ENCODE data around the gene PHACTR1.
"Not testable (repeated sequence)": the region's sequence is repeated elsewhere in the genome, so short reads cannot be mapped to it uniquely, and the experiment has no call there.

The PHACTR1 gene

GRCh38 chr6:13147782-13148181 lies 431.2 kb downstream of the PHACTR1 start:
- no peak for DNase-seq (ENCODE audit: low spot score)
- no peak for FAIRE-seq

GRCh38 chr6:13152764-13153163 lies 436.2 kb downstream of the PHACTR1 start:
- DNase-seq (ENCODE audit: low spot score) (no peak), FAIRE-seq (no peak)

GRCh38 chr6:13156381-13156780 lies 439.8 kb downstream of the PHACTR1 start:
- FAIRE-seq: peak; percentile 76
- peak; percentile 72 for DNase-seq (ENCODE audit: low spot score)

GRCh38 chr6:13157293-13157692 lies 440.7 kb downstream of the PHACTR1 start:
- no peak for DNase-seq (ENCODE audit: low spot score)
- no peak for FAIRE-seq

GRCh38 chr6:13159300-13159699 lies 442.7 kb downstream of the PHACTR1 start:
- DNase-seq (ENCODE audit: low spot score) (no peak), FAIRE-seq (no peak)

GRCh38 chr6:13159822-13160221 lies 443.3 kb downstream of the PHACTR1 start:
- DNase-seq (ENCODE audit: low spot score); FAIRE-seq: not testable (repeated sequence)

- no peak for DNase-seq (ENCODE audit: low spot score)
- FAIRE-seq: no peak
These were observed 446.8 kb downstream of the PHACTR1 start for GRCh38 chr6:13163161-13163944.

GRCh38 chr6:13164291-13164690 lies 447.7 kb downstream of the PHACTR1 start:
- no peak for DNase-seq (ENCODE audit: low spot score)

GRCh38 chr6:13165502-13166172 lies 449.1 kb downstream of the PHACTR1 start:
- DNase-seq (ENCODE audit: low spot score): no peak
- FAIRE-seq: no peak

More at GRCh38 chr6:13164291-13164690, 447.7 kb downstream of the PHACTR1 start:
- no peak for FAIRE-seq

GRCh38 chr6:13166269-13166668 lies 449.7 kb downstream of the PHACTR1 start:
- DNase-seq (ENCODE audit: low spot score): no peak
- FAIRE-seq: no peak

GRCh38 chr6:13166916-13167315 lies 450.3 kb downstream of the PHACTR1 start:
- DNase-seq (ENCODE audit: low spot score) (no peak), FAIRE-seq (no peak)

- FAIRE-seq (no peak), DNase-seq (ENCODE audit: low spot score) (no peak)
These were observed 455.7 kb downstream of the PHACTR1 start for GRCh38 chr6:13172291-13172690.

- DNase-seq (ENCODE audit: low spot score) (no peak), FAIRE-seq (no peak)
These were observed 458.5 kb downstream of the PHACTR1 start for GRCh38 chr6:13175087-13175486.

- FAIRE-seq (no peak), DNase-seq (ENCODE audit: low spot score) (no peak)
These were observed 459.2 kb downstream of the PHACTR1 start for GRCh38 chr6:13175759-13176158.

GRCh38 chr6:13177664-13178063 lies 461.1 kb downstream of the PHACTR1 start:
- FAIRE-seq (no peak), DNase-seq (ENCODE audit: low spot score) (no peak)

- FAIRE-seq: no peak
- no peak for DNase-seq (ENCODE audit: low spot score)
These were observed 461.5 kb downstream of the PHACTR1 start for GRCh38 chr6:13178107-13178506.

GRCh38 chr6:13180538-13180937 lies 464.0 kb downstream of the PHACTR1 start:
- FAIRE-seq: no peak
- DNase-seq (ENCODE audit: low spot score): no peak

- DNase-seq (ENCODE audit: low spot score): no peak
- FAIRE-seq: no peak
These were observed 464.8 kb downstream of the PHACTR1 start for GRCh38 chr6:13181393-13181792.

GRCh38 chr6:13183415-13184088 lies 467.0 kb downstream of the PHACTR1 start:
- FAIRE-seq: no peak
- no peak for DNase-seq (ENCODE audit: low spot score)

- FAIRE-seq (no peak), DNase-seq (ENCODE audit: low spot score) (no peak)
These were observed 467.5 kb downstream of the PHACTR1 start for GRCh38 chr6:13184089-13184468.

- no peak for FAIRE-seq
- no peak for DNase-seq (ENCODE audit: low spot score)
These were observed 468.0 kb downstream of the PHACTR1 start for GRCh38 chr6:13184547-13184946.

GRCh38 chr6:13186861-13187260 lies 470.3 kb downstream of the PHACTR1 start:
- DNase-seq (ENCODE audit: low spot score) (no peak), FAIRE-seq (no peak)

Measured in RCC 7860 (cell line).